ENCODE data around the gene RNF180.
"Not testable (repeated sequence)": the region's sequence is repeated elsewhere in the genome, so short reads cannot be mapped to it uniquely, and the experiment has no call there.

The RNF180 gene

GRCh38 chr5:64181440-64181839 lies 15.8 kb downstream of the RNF180 start:
- no peak for DNase-seq

- DNase-seq: no peak
Measured at GRCh38 chr5:64183956-64184355, 18.3 kb downstream of the RNF180 start.

- DNase-seq: no peak
Measured at GRCh38 chr5:64184832-64185231, 19.2 kb downstream of the RNF180 start.

- DNase-seq: no peak
Measured at GRCh38 chr5:64188776-64189175, 23.1 kb downstream of the RNF180 start.

GRCh38 chr5:64190562-64191306 lies 25.1 kb downstream of the RNF180 start:
- DNase-seq: no peak

- no peak for DNase-seq
Measured at GRCh38 chr5:64195981-64196380, 30.3 kb downstream of the RNF180 start.

- no peak for DNase-seq
Measured at GRCh38 chr5:64199425-64199824, 33.8 kb downstream of the RNF180 start.

- DNase-seq: no peak
Measured at GRCh38 chr5:64201996-64202395, 36.4 kb downstream of the RNF180 start.

- DNase-seq: no peak
Measured at GRCh38 chr5:64206653-64207052, 41.0 kb downstream of the RNF180 start.

GRCh38 chr5:64207978-64208377 lies 42.3 kb downstream of the RNF180 start:
- peak; percentile 6 for DNase-seq

- DNase-seq: no peak
Measured at GRCh38 chr5:64209353-64209752, 43.7 kb downstream of the RNF180 start.

- DNase-seq: no peak
Measured at GRCh38 chr5:64210866-64211265, 45.2 kb downstream of the RNF180 start.

- DNase-seq: no peak
Measured at GRCh38 chr5:64213011-64213410, 47.4 kb downstream of the RNF180 start.

- DNase-seq: no peak
Measured at GRCh38 chr5:64213531-64213930, 47.9 kb downstream of the RNF180 start.

- DNase-seq: no peak
Measured at GRCh38 chr5:64214132-64214531, 48.5 kb downstream of the RNF180 start.

GRCh38 chr5:64221911-64222310 lies 56.3 kb downstream of the RNF180 start:
- no peak for DNase-seq

GRCh38 chr5:64225286-64225981 lies 59.8 kb downstream of the RNF180 start:
- not testable (repeated sequence) for DNase-seq

- DNase-seq: not testable (repeated sequence)
Measured at GRCh38 chr5:64227131-64227537, 61.5 kb downstream of the RNF180 start.

- DNase-seq: peak; percentile 5
Measured at GRCh38 chr5:64229163-64229774, 63.6 kb downstream of the RNF180 start.

- no peak for DNase-seq
Measured at GRCh38 chr5:64260756-64261155, 95.1 kb downstream of the RNF180 start.

GRCh38 chr5:64269164-64269563 lies 103.5 kb downstream of the RNF180 start:
- DNase-seq: no peak

- no peak for DNase-seq
Measured at GRCh38 chr5:64273276-64273675, 107.6 kb downstream of the RNF180 start.

- DNase-seq: no peak
Measured at GRCh38 chr5:64285188-64286130, 119.8 kb downstream of the RNF180 start.

All from KG1 (cell line).